Measurements from ENCODE around the gene GAREM1.
"Not testable (repeated sequence)": the region's sequence is repeated elsewhere in the genome, so short reads cannot be mapped to it uniquely, and the experiment has no call there.

The GAREM1 gene

GRCh38 chr18:32366586-32367538, 103.8 kb downstream of the GAREM1 start:
- DNase-seq, result no peak

- DNase-seq, result no peak
These were observed 108.2 kb downstream of the GAREM1 start for GRCh38 chr18:32362484-32362883.

- no peak for DNase-seq
These were observed 109.9 kb downstream of the GAREM1 start for GRCh38 chr18:32360682-32361345.

GRCh38 chr18:32358529-32358928, 112.2 kb downstream of the GAREM1 start:
- no peak for DNase-seq

GRCh38 chr18:32358075-32358474, 112.6 kb downstream of the GAREM1 start:
- DNase-seq, result no peak

- no peak for DNase-seq
These were observed 114.8 kb downstream of the GAREM1 start for GRCh38 chr18:32355896-32356295.

- no peak for DNase-seq
These were observed 116.2 kb downstream of the GAREM1 start for GRCh38 chr18:32354518-32354917.

- no peak for DNase-seq
These were observed 117.4 kb downstream of the GAREM1 start for GRCh38 chr18:32353257-32353656.

- no peak for DNase-seq
These were observed 119.7 kb downstream of the GAREM1 start for GRCh38 chr18:32351032-32351431.

- DNase-seq, result peak; percentile 13
These were observed 120.8 kb downstream of the GAREM1 start for GRCh38 chr18:32349728-32350395.

GRCh38 chr18:32346671-32347070, 124.0 kb downstream of the GAREM1 start:
- no peak for DNase-seq

GRCh38 chr18:32343634-32344033, 127.0 kb downstream of the GAREM1 start:
- no peak for DNase-seq

- DNase-seq, result not testable (repeated sequence)
These were observed 129.6 kb downstream of the GAREM1 start for GRCh38 chr18:32341112-32341511.

GRCh38 chr18:32339045-32339444, 131.6 kb downstream of the GAREM1 start:
- DNase-seq, result no peak

GRCh38 chr18:32337821-32338220, 132.9 kb downstream of the GAREM1 start:
- DNase-seq, result no peak

- no peak for DNase-seq
These were observed 133.3 kb downstream of the GAREM1 start for GRCh38 chr18:32337347-32337746.

- DNase-seq, result no peak
These were observed 135.5 kb downstream of the GAREM1 start for GRCh38 chr18:32335228-32335627.

- no peak for DNase-seq
These were observed 136.9 kb downstream of the GAREM1 start for GRCh38 chr18:32333781-32334180.

- no peak for DNase-seq
These were observed 138.0 kb downstream of the GAREM1 start for GRCh38 chr18:32332708-32333107.

- no peak for DNase-seq
These were observed 141.7 kb downstream of the GAREM1 start for GRCh38 chr18:32328974-32329373.

GRCh38 chr18:32328379-32328778, 142.3 kb downstream of the GAREM1 start:
- DNase-seq, result no peak

- no peak for DNase-seq
These were observed 144.0 kb downstream of the GAREM1 start for GRCh38 chr18:32326450-32327308.

GRCh38 chr18:32324181-32324580, 146.5 kb downstream of the GAREM1 start:
- DNase-seq, result no peak
